Spleen (tissue), 7 donors: ENCODE measurements around the gene KRT83.

ENCODE experiments used
- CTCF ChIP-seq, 11 experiments: fragments of 200-600 bp in 7 of 11; fragments of 450-650 bp in 4 of 11; sonication (generic) in 4 of 11; IDR thresholded peaks in 8 of 11; conservative IDR thresholded peaks in 3 of 11; 1 replicate in 7 of 11; 2 replicates in 4 of 11; pipeline versions ENCODE4 v1.4.0 to v1.8.0; 2016 to 2021; ENCODE audit warnings: antibody characterized with exemption in 11 of 11, inconsistent platforms in 4 of 11, mild to moderate bottlenecking in 1 of 11
- POLR2AphosphoS5 ChIP-seq, 3 donors: sonication (generic); formaldehyde crosslinking; IDR thresholded peaks; one replicate each; pipeline ENCODE4 v1.5.1; 2017; ENCODE audit warnings: antibody characterized with exemption in 3 of 3
- donor health status: DM: no; HTN: no; CAD: no; lungs with moderate emphysema.
- donor health status: DM: no; HTN: no; CAD: no.
- donor health status: DM: no; HTN: no; CAD: no.

GRCh38 chr12:52270541-52271070, 50.6 kb downstream of the KRT83 start:
- TF ChIP-seq CTCF (IDR thresholded peaks at IDR 0.05 in 8 of 11, conservative IDR thresholded peaks at IDR 0.05 in 3 of 11) (no peak), POLR2AphosphoS5 (IDR thresholded peaks at IDR 0.05) (no peak)
